ENCODE measurements around the gene RNF220. TPM values are rescaled to one million over a fixed set of nuclear protein-coding genes. Genes with fewer than 3 reads are reported as not detected.

RNF220 gene
- total and polyA plus RNA-seq, 9 of the 15 experiments (the other 6 are each of a cell fraction or from before 2014, with no cell fraction given) = 5.1 to 117 (median 66.9) TPM

- TF ChIP-seq ZBTB40 (IDR thresholded peaks at IDR 0.05) (no peak), ZBTB40 (CRISPR knock-in tag; IDR thresholded peaks at IDR 0.05) (no peak), CBX3 (IDR thresholded peaks at IDR 0.05; ENCODE audit: borderline replicate concordance in 1 of 2, low read length in 2 of 2) (no peak), ZNF175 (CRISPR knock-in tag; IDR thresholded peaks at IDR 0.05; ENCODE audit: low read depth) (no peak), TBL1XR1 (IDR thresholded peaks at IDR 0.05; ENCODE audit: low read length in 2 of 2) (no peak), PRPF4 (IDR thresholded peaks at IDR 0.05; ENCODE audit: insufficient read depth, low read depth, low read length, poor library complexity, severe bottlenecking) (no peak), RBFOX2 (IDR thresholded peaks at IDR 0.05; ENCODE audit: low read depth, low read length) (no peak), PCBP1 (IDR thresholded peaks at IDR 0.05; ENCODE audit: low read depth, low read length, poor library complexity, severe bottlenecking) (no peak), IRF9 (tag; IDR thresholded peaks at IDR 0.05) (no peak), HDGF (IDR thresholded peaks at IDR 0.05) (no peak), TOE1 (IDR thresholded peaks at IDR 0.05; ENCODE audit: borderline replicate concordance) (no peak), TOE1 (CRISPR knock-in tag; IDR thresholded peaks at IDR 0.05; ENCODE audit: borderline replicate concordance, low read depth) (no peak), GATAD2A (IDR thresholded peaks at IDR 0.05) (no peak), ZBTB5 (IDR thresholded peaks at IDR 0.05) (no peak), NR0B1 (IDR thresholded peaks at IDR 0.05; ENCODE audit: partially characterized antibody) (no peak)
Measured at GRCh38 chr1:44644806-44645205, 239.8 kb downstream of the RNF220 start (continued).

Measured in K562 (cell line).